Mesendoderm (in vitro differentiated cells): Measurements from ENCODE around the gene LIPA.
"Not testable (repeated sequence)": the region's sequence is repeated elsewhere in the genome, so short reads cannot be mapped to it uniquely, and the experiment has no call there.

Source experiments
- DNase-seq: peaks from one replicate; pipeline ENCODE4 v3.0.0; 2013
- H2AK5ac ChIP-seq: 2 replicates; pipeline ENCODE4 v1.6.1; 2013; ENCODE audit warnings: low read length, inconsistent platforms
- H2BK120ac ChIP-seq: 2 replicates; pipeline ENCODE4 v1.6.1; 2013; ENCODE audit warnings: low read depth, mild to moderate bottlenecking, low read length, moderate library complexity, mixed read lengths
- H2BK15ac ChIP-seq: replicated peaks from 2 replicates; pipeline ENCODE4 v1.6.1; 2013; ENCODE audit warnings: low read depth, mild to moderate bottlenecking, moderate library complexity
- H2BK5ac ChIP-seq: 2 replicates; pipeline ENCODE4 v1.6.1; 2013; ENCODE audit warnings: low read length, inconsistent platforms
- H3K18ac ChIP-seq: 2 replicates; pipeline ENCODE4 v1.6.1; 2013; ENCODE audit warnings: mild to moderate bottlenecking, low read length, mixed read lengths
- H3K23ac ChIP-seq: one replicate; pipeline ENCODE4 v1.6.1; 2013; ENCODE audit warnings: low read length
- H3K27ac ChIP-seq: 2 replicates; pipeline ENCODE4 v1.5.1; 2013; ENCODE audit warnings: low read depth, mild to moderate bottlenecking, inconsistent platforms, low read length, moderate library complexity
- H3K27me3 ChIP-seq: 2 replicates; pipeline ENCODE4 v1.6.1; 2013; ENCODE audit warnings: low read length, control low read depth, mild to moderate bottlenecking, inconsistent platforms; ENCODE audit not compliant: insufficient read depth, poor library complexity
- H3K36me3 ChIP-seq: 2 replicates; pipeline ENCODE4 v1.6.1; 2013; ENCODE audit warnings: low read length, inconsistent platforms; ENCODE audit not compliant: control insufficient read depth, insufficient read depth
- H3K4ac ChIP-seq: one replicate; pipeline ENCODE4 v1.6.1; 2013; ENCODE audit warnings: low read depth, mild to moderate bottlenecking, low read length, moderate library complexity
- H3K4me1 ChIP-seq: 2 replicates; pipeline ENCODE4 v1.6.1; 2013; ENCODE audit warnings: low read depth, low read length, inconsistent platforms; ENCODE audit not compliant: control insufficient read depth
- H3K4me2 ChIP-seq: 2 replicates; pipeline ENCODE4 v1.6.1; 2013; ENCODE audit warnings: low read length
- H3K4me3 ChIP-seq: 2 replicates; pipeline ENCODE4 v1.5.1; 2013; ENCODE audit warnings: mild to moderate bottlenecking, low read length
- H3K56ac ChIP-seq: one replicate; pipeline ENCODE4 v1.6.1; 2013; ENCODE audit warnings: low read length
- H3K79me1 ChIP-seq: 2 replicates; pipeline ENCODE4 v1.6.1; 2013; ENCODE audit warnings: low read length, inconsistent platforms
- H3K79me2 ChIP-seq: 2 replicates; pipeline ENCODE4 v1.6.1; 2013; ENCODE audit warnings: mild to moderate bottlenecking, low read length; ENCODE audit not compliant: control insufficient read depth, insufficient read depth
- H3K9ac ChIP-seq: 2 replicates; pipeline ENCODE4 v1.6.1; 2013; ENCODE audit warnings: low read length, inconsistent platforms
- H4K5ac ChIP-seq: one replicate; pipeline ENCODE4 v1.6.1; 2013; ENCODE audit warnings: low read length
- H4K8ac ChIP-seq: one replicate; pipeline ENCODE4 v1.6.1; 2013; ENCODE audit warnings: low read depth, mild to moderate bottlenecking, control low read depth, low read length, moderate library complexity
- WGBS: extraction: QIAGEN DNeasy Blood & Tissue Kit; methylation state at CpG from one replicate; pipeline ENCODE4 v1.1.7; 2013; ENCODE audit warnings: low lambda C conversion rate, missing lambda C conversion rate; ENCODE audit not compliant: insufficient coverage; ENCODE audit errors: extremely low coverage; 5-methylcytosine and 5-hydroxymethylcytosine counted together

LIPA gene

GRCh38 chr10:89171996-89172395 lies 79.6 kb downstream of the LIPA start:
- H2BK15ac ChIP-seq: no peak overlapping the region
- H3K27ac ChIP-seq: no peak overlapping the region
- WGBS: no CpG with 5 or more reads among the region's 4 CpGs

GRCh38 chr10:89171263-89171872 lies 80.2 kb downstream of the LIPA start:
- Histone ChIP-seq H3K23ac (no peak overlapping the region), H3K4me2 (no peak overlapping the region), H2BK15ac (no peak overlapping the region), H3K4ac (no peak overlapping the region), H2AK5ac (no peak overlapping the region), H3K27ac (no peak overlapping the region), H3K79me1 (no peaks in the 10 kb centered on the region), H2BK5ac (no peak overlapping the region), H3K4me1 (no peaks in the 10 kb centered on the region), H3K18ac (no peak overlapping the region), H3K4me3 (no peak overlapping the region), H3K56ac (no peak overlapping the region), H4K5ac (no peak overlapping the region), H2BK120ac (no peak overlapping the region), H3K27me3 (no peaks in the 10 kb centered on the region), H3K79me2 (no peaks in the 10 kb centered on the region), H3K9ac (no peak overlapping the region), H4K8ac (no peak overlapping the region), H3K36me3 (no peaks in the 10 kb centered on the region)
- peak; percentile 29 for DNase-seq
- WGBS: no CpG with 5 or more reads among the region's 2 CpGs

More at GRCh38 chr10:89171996-89172395, 79.6 kb downstream of the LIPA start:
- DNase-seq: no peak
- Histone ChIP-seq H3K4ac (no peak overlapping the region), H3K79me1 (no peaks in the 10 kb centered on the region), H2BK5ac (no peak overlapping the region), H3K4me2 (no peak overlapping the region), H3K4me1 (no peaks in the 10 kb centered on the region), H2BK120ac (no peak overlapping the region), H2AK5ac (no peak overlapping the region), H3K36me3 (no peaks in the 10 kb centered on the region), H3K18ac (no peak overlapping the region), H3K4me3 (no peak overlapping the region), H4K8ac (no peak overlapping the region), H3K79me2 (no peaks in the 10 kb centered on the region), H3K27me3 (no peaks in the 10 kb centered on the region), H3K56ac (no peak overlapping the region), H3K9ac (no peak overlapping the region), H4K5ac (no peak overlapping the region), H3K23ac (no peak overlapping the region)

- WGBS: no CpG with 5 or more reads among the region's 9 CpGs
- H4K8ac ChIP-seq, H3K36me3 ChIP-seq, H3K79me1 ChIP-seq, H3K27me3 ChIP-seq, H2BK5ac ChIP-seq, H3K4me1 ChIP-seq, H3K9ac ChIP-seq, H3K27ac ChIP-seq, H3K4me2 ChIP-seq, H2BK120ac ChIP-seq, H4K5ac ChIP-seq, H3K23ac ChIP-seq, H3K18ac ChIP-seq, H2BK15ac ChIP-seq, H3K4ac ChIP-seq, H3K79me2 ChIP-seq, H3K4me3 ChIP-seq, H2AK5ac ChIP-seq, DNase-seq, H3K56ac ChIP-seq: not testable (repeated sequence)
These were observed 83.1 kb downstream of the LIPA start for GRCh38 chr10:89168354-89168900.

- Histone ChIP-seq H2AK5ac (no peak overlapping the region), H4K5ac (no peak overlapping the region), H3K18ac (no peak overlapping the region)
These were observed 83.7 kb downstream of the LIPA start for GRCh38 chr10:89167915-89168314.

GRCh38 chr10:89165923-89166322 lies 85.7 kb downstream of the LIPA start:
- Histone ChIP-seq H3K27me3 (no peaks in the 10 kb centered on the region), H4K5ac (no peak overlapping the region), H2AK5ac (no peak overlapping the region), H3K56ac (no peak overlapping the region), H3K79me2 (no peaks in the 10 kb centered on the region), H2BK15ac (no peak overlapping the region), H4K8ac (no peak overlapping the region), H3K36me3 (no peaks in the 10 kb centered on the region), H3K4me1 (no peaks in the 10 kb centered on the region), H3K79me1 (no peaks in the 10 kb centered on the region), H3K4ac (no peak overlapping the region), H3K18ac (no peak overlapping the region), H3K4me2 (no peak overlapping the region), H2BK120ac (no peak overlapping the region), H3K4me3 (no peak overlapping the region), H3K9ac (no peak overlapping the region), H3K27ac (no peak overlapping the region), H3K23ac (no peak overlapping the region), H2BK5ac (no peak overlapping the region)
- DNase-seq: no peak
- no CpG with 5 or more reads among the region's 4 CpGs for WGBS

More at GRCh38 chr10:89167915-89168314, 83.7 kb downstream of the LIPA start:
- Histone ChIP-seq H3K56ac (no peak overlapping the region), H3K4me1 (no peaks in the 10 kb centered on the region), H3K27ac (no peak overlapping the region), H3K9ac (no peak overlapping the region), H2BK5ac (no peak overlapping the region), H2BK120ac (no peak overlapping the region), H3K4ac (no peak overlapping the region), H3K27me3 (no peaks in the 10 kb centered on the region), H2BK15ac (no peak overlapping the region), H3K23ac (no peak overlapping the region), H4K8ac (no peak overlapping the region), H3K79me2 (no peaks in the 10 kb centered on the region), H3K79me1 (no peaks in the 10 kb centered on the region), H3K4me2 (no peak overlapping the region), H3K36me3 (no peaks in the 10 kb centered on the region), H3K4me3 (no peak overlapping the region)
- DNase-seq: no peak

GRCh38 chr10:89164920-89165319 lies 86.7 kb downstream of the LIPA start:
- Histone ChIP-seq H4K5ac (no peak overlapping the region), H2BK5ac (no peak overlapping the region), H3K18ac (no peak overlapping the region), H3K36me3 (no peaks in the 10 kb centered on the region), H3K4me3 (no peak overlapping the region), H2AK5ac (no peak overlapping the region), H3K27me3 (no peaks in the 10 kb centered on the region), H4K8ac (no peak overlapping the region), H2BK120ac (no peak overlapping the region), H3K4me2 (no peak overlapping the region), H3K79me2 (no peaks in the 10 kb centered on the region), H3K79me1 (no peaks in the 10 kb centered on the region), H3K9ac (no peak overlapping the region), H3K4me1 (no peaks in the 10 kb centered on the region), H2BK15ac (no peak overlapping the region), H3K4ac (no peak overlapping the region), H3K23ac (no peak overlapping the region), H3K27ac (no peak overlapping the region), H3K56ac (no peak overlapping the region)
- no CpG with 5 or more reads among the region's 4 CpGs for WGBS
- DNase-seq: peak; percentile 60
